PC-9 (cell line): ENCODE results near the gene HOXB5. TPM values are rescaled to one million over a fixed set of nuclear protein-coding genes. Genes with fewer than 3 reads are reported as not detected.

ENCODE experiments used
- BruUV-seq: library from RNA; stranded (reverse); fragments of 400-500 nt; replicated peaks from 2 replicates; lab custom pipeline; 2021; lab: Mats Ljungman, UMichigan
- CTCF ChIA-PET: fragments of 300-600 bp; sonication (Branson Sonifier 250); formaldehyde crosslinking; loops from one replicate; lab custom pipeline; 2022; ENCODE audit warnings: antibody characterized with exemption; lab: Charles Lee
- POLR2A ChIA-PET: fragments of 300-600 bp; sonication (Branson Sonifier 250); formaldehyde crosslinking; loops from one replicate; lab custom pipeline; 2022; ENCODE audit warnings: antibody characterized with exemption; ENCODE audit not compliant: unreplicated experiment; lab: Charles Lee
- DNase-seq, 2 experiments: peaks; one replicate each; pipeline versions ENCODE4 v3.0.0 to v3.0.0-alpha.2; 2015 to 2022; ENCODE audit warnings: mixed read lengths in 1 of 2
- H2AFZ ChIP-seq: fragments of 200-600 bp; sonication (generic); 2 replicates; pipeline ENCODE4 v1.8.1; 2017; ENCODE audit warnings: antibody characterized with exemption
- H3F3A ChIP-seq: fragments of 200-600 bp; sonication (generic); 2 replicates; pipeline ENCODE4 v1.8.1; 2017; ENCODE audit warnings: antibody characterized with exemption, mild to moderate bottlenecking, low read depth; ENCODE audit not compliant: insufficient read depth
- H3K27ac ChIP-seq: fragments of 200-600 bp; sonication (generic); 2 replicates; pipeline ENCODE4 v1.6.1; 2016; ENCODE audit warnings: mixed run types
- H3K27me3 ChIP-seq: fragments of 200-600 bp; sonication (generic); 2 replicates; pipeline ENCODE4 v1.6.1; 2016; ENCODE audit warnings: low read depth, mixed run types; ENCODE audit not compliant: insufficient read depth
- H3K36me3 ChIP-seq: fragments of 200-600 bp; sonication (generic); 2 replicates; pipeline ENCODE4 v1.6.1; 2016; ENCODE audit warnings: low read depth, mixed run types
- H3K4me1 ChIP-seq: fragments of 200-600 bp; sonication (generic); replicated peaks from 2 replicates; pipeline ENCODE4 v1.6.1; 2016; ENCODE audit warnings: mixed run types; ENCODE audit not compliant: insufficient read depth
- H3K4me2 ChIP-seq: fragments of 200-600 bp; sonication (generic); 2 replicates; pipeline ENCODE4 v1.6.1; 2017; ENCODE audit warnings: mixed run types
- H3K4me3 ChIP-seq: fragments of 200-600 bp; sonication (generic); 2 replicates; pipeline ENCODE4 v1.6.1; 2016; ENCODE audit warnings: mixed run types
- H3K79me2 ChIP-seq: fragments of 200-600 bp; sonication (generic); 2 replicates; pipeline ENCODE4 v1.6.1; 2017; ENCODE audit warnings: low read depth, mixed run types
- H3K9me2 ChIP-seq: fragments of 200-600 bp; sonication (generic); 2 replicates; pipeline ENCODE4 v1.8.1; 2017; ENCODE audit warnings: mild to moderate bottlenecking; ENCODE audit not compliant: insufficient read depth
- H3K9me3 ChIP-seq: fragments of 200-600 bp; sonication (generic); 2 replicates; pipeline ENCODE4 v1.8.1; 2016; ENCODE audit warnings: low read depth; ENCODE audit not compliant: insufficient read depth
- H4K20me1 ChIP-seq: fragments of 200-600 bp; sonication (generic); 2 replicates; pipeline ENCODE4 v1.8.1; 2017; ENCODE audit not compliant: insufficient read depth
- CTCF ChIP-seq: fragments of 200-600 bp; sonication (generic); conservative IDR thresholded peaks from 2 replicates; pipeline ENCODE4 v1.6.1; 2017; ENCODE audit warnings: mixed run types, antibody characterized with exemption, mild to moderate bottlenecking, moderate library complexity
- EZH2 ChIP-seq: fragments of 200-600 bp; sonication (generic); IDR thresholded peaks from 2 replicates; pipeline ENCODE4 v1.8.0; 2017; ENCODE audit warnings: antibody characterized with exemption, low read depth
- intact Hi-C: fragments of 100-400 bp; cut with micrococcal nuclease; formaldehyde crosslinking; loops from one replicate; pipeline ENCODE4 v1.10.0; 2022; ENCODE audit not compliant: unreplicated experiment
- total RNA-seq: library from RNA; stranded (reverse); gene quantifications from 2 replicates; pipeline ENCODE4 v1.2.3, GENCODE V29; 2021

Gene HOXB5
- total RNA-seq, 1 experiment from 2014 or later: 12.9 TPM

GRCh38 chr17:48613862-48614694 is 20.5 kb upstream of the HOXB5 start:
- Histone ChIP-seq H3K4me3 (peak overlapping the region; percentile 80; the same call in 1 of the 2 replicates), H3F3A (no peaks in the 10 kb centered on the region), H4K20me1 (no peaks in the 10 kb centered on the region), H3K79me2 (peaks cover 16% of the 10 kb centered on the region), H2AFZ (no peak overlapping the region), H3K4me1 (peaks cover 17% of the 10 kb centered on the region), H3K9me2 (no peaks in the 10 kb centered on the region), H3K9me3 (no peaks in the 10 kb centered on the region), H3K36me3 (no peaks in the 10 kb centered on the region), H3K27me3 (no peaks in the 10 kb centered on the region), H3K4me2 (peak overlapping the region; percentile 88), H3K27ac (no peak overlapping the region)
- no TSS peak for BruUV-seq
- CTCF ChIA-PET: interaction anchor here (0.6 to 1.3 kb wide), 7 partner anchors 11 to 481 kb away, joined by 3 to 14 read pairs (median 6); no protein-coding TSS in a partner anchor
- POLR2A ChIA-PET: interaction anchor here (0.6 to 0.7 kb wide), 2 partner anchors 448 kb away, joined by 4 to 16 read pairs; no protein-coding TSS in a partner anchor
- intact Hi-C loops: loop anchor here (1.0 to 10.0 kb wide), 2 partner anchors 27 to 669 kb away; partner anchors contain the start of gene PNPO
- DNase-seq: no peak
- TF ChIP-seq EZH2 (no peak), CTCF (no peak)

GRCh38 chr17:48612854-48613691 is 19.5 kb upstream of the HOXB5 start:
- ChIA-PET CTCF (interaction anchor here (0.6 to 1.2 kb wide), 7 partner anchors 9 to 583 kb away, joined by 3 to 12 read pairs (median 3); partner anchors contain the start of gene HOXB6), POLR2A (interaction anchor here (0.6 kb wide), 4 partner anchors 67 to 685 kb away, joined by 3 to 11 read pairs (median 6); no protein-coding TSS in a partner anchor)
- peak overlapping the region; percentile 80 for H3K4me3 ChIP-seq
- no peaks in the 10 kb centered on the region for H3K9me3 ChIP-seq
- H3K4me1 ChIP-seq: peaks cover 20% of the 10 kb centered on the region
- peak overlapping the region; percentile 88 for H3K4me2 ChIP-seq
- TF ChIP-seq CTCF: peak; percentile 22; the same call in 1 of the 2 replicates
- no peak for TF ChIP-seq EZH2
- intact Hi-C loops: loop anchor here (1.0 to 10.0 kb wide), 2 partner anchors 26 to 668 kb away; partner anchors contain the start of gene PNPO
- H3K27me3 ChIP-seq: no peaks in the 10 kb centered on the region
- H3K79me2 ChIP-seq: peaks cover 24% of the 10 kb centered on the region
- H3K36me3 ChIP-seq: no peaks in the 10 kb centered on the region
- no peaks in the 10 kb centered on the region for H3F3A ChIP-seq
- no peaks in the 10 kb centered on the region for H4K20me1 ChIP-seq
- H3K9me2 ChIP-seq: no peaks in the 10 kb centered on the region
- H3K27ac ChIP-seq: peak overlapping the region; percentile 34; the same call in 1 of the 2 replicates
- peak in 1 of 2 experiments; percentile 38 for DNase-seq
- no TSS peak for BruUV-seq
- H2AFZ ChIP-seq: peak overlapping the region; percentile 92
